ENCODE measurements around the gene SLC12A5.
"Not testable (repeated sequence)": the region's sequence is repeated elsewhere in the genome, so short reads cannot be mapped to it uniquely, and the experiment has no call there.

The SLC12A5 gene

DNA sequence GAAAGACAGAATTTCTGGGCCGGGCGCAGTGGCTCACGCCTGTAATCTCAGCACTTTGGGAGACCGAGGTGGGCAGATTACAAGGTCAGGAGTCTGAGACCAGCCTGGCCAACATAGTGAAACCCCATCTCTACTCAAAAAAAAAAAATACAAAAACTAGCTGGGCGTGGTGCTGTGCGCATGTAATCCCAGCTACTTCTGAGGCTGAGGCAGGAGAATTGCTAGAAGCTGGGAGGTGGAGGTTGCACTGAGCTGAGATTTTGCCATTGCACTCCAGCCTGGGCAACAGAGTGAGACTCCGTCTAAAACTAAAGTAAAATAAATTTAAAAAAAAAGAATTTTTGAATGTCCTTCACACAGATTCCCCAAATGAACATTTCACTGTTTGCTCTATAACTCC lies 71.4 kb downstream of the SLC12A5 start:
- H3K4me3 ChIP-seq (ENCODE audit: low read length); H3K9ac ChIP-seq (ENCODE audit: low read length); H3K27ac ChIP-seq (ENCODE audit: low read depth, low read length); H3K4me1 ChIP-seq (ENCODE audit: control insufficient read depth, insufficient read depth, low read length); H3K27me3 ChIP-seq (ENCODE audit: control insufficient read depth, insufficient read depth, low read length); H3K36me3 ChIP-seq (ENCODE audit: control insufficient read depth, insufficient read depth, low read length): not testable (repeated sequence)

DNA sequence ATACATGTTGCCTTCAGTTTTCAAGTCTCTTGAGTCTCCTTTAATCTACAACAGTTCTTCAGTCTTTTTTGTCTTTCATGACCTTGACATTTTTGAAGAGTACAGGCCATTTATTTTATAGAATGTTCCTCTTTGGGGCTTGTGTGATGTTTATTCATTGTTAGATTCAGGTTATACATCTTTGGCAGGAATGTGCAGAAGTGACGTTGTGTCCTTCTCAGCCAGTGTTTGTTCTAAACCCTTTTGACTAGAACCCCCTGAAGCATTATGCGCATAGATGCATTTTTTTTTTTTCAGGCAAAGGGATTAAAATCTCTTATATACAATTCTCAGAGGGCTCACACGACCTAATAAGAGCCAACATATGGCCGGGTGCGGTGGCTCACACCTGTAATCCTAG lies 72.0 kb downstream of the SLC12A5 start:
- Histone ChIP-seq H3K27me3 (ENCODE audit: control insufficient read depth, insufficient read depth, low read length) (peaks cover 3% of the 10 kb centered on the region), H3K4me1 (ENCODE audit: control insufficient read depth, insufficient read depth, low read length) (no peaks in the 10 kb centered on the region), H3K27ac (ENCODE audit: low read depth, low read length) (no peak overlapping the region), H3K36me3 (ENCODE audit: control insufficient read depth, insufficient read depth, low read length) (no peaks in the 10 kb centered on the region), H3K9ac (ENCODE audit: low read length) (no peak overlapping the region), H3K4me3 (ENCODE audit: low read length) (no peak overlapping the region)

DNA sequence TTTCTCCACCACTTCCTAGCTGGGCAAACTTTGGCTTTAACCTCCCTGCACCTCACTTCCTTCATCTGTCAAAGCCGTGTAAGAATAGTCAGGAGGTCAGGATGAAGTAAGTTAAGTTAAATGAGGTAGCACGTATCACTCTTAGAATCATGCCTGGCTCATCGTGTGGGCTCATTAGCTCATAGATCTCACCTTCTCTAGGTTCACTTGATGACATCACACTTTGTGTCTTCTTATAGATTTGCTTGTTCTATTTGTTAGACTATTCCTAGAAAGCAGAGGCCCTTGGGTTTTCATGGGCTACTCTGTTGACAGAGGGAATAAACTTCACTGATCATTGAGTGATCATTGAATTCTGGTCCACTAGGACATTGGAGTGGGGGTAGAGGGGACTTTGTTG lies 72.9 kb downstream of the SLC12A5 start:
- Histone ChIP-seq H3K27ac (ENCODE audit: low read depth, low read length) (no peak overlapping the region), H3K9ac (ENCODE audit: low read length) (no peak overlapping the region), H3K36me3 (ENCODE audit: control insufficient read depth, insufficient read depth, low read length) (no peaks in the 10 kb centered on the region), H3K4me3 (ENCODE audit: low read length) (no peak overlapping the region), H3K27me3 (ENCODE audit: control insufficient read depth, insufficient read depth, low read length) (peaks cover 3% of the 10 kb centered on the region), H3K4me1 (ENCODE audit: control insufficient read depth, insufficient read depth, low read length) (no peaks in the 10 kb centered on the region)

DNA sequence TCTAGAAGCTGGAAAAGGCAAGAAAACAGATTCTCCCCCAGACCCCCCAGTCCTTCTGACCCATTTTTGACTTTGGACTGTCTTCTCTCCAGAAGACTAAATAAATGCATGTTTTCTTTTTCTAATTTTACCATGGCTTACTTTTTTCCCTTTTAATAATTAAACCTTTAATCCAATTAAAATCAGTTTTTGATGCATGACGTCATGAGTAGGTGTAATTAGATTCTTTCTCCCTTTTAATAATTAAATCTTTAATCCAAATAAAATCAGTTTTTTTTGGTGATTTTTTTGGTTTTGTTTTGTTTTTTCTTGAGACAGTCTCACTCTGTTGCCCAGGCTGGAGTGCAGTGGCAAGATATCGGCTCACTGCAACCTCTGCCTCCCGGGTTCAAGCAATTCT lies 73.9 kb downstream of the SLC12A5 start:
- Histone ChIP-seq H3K36me3 (ENCODE audit: control insufficient read depth, insufficient read depth, low read length) (no peaks in the 10 kb centered on the region), H3K4me3 (ENCODE audit: low read length) (no peak overlapping the region), H3K9ac (ENCODE audit: low read length) (no peak overlapping the region), H3K27ac (ENCODE audit: low read depth, low read length) (no peak overlapping the region), H3K4me1 (ENCODE audit: control insufficient read depth, insufficient read depth, low read length) (no peaks in the 10 kb centered on the region), H3K27me3 (ENCODE audit: control insufficient read depth, insufficient read depth, low read length) (peaks cover 3% of the 10 kb centered on the region)

GRCh38 chr20:46104262-46104661 lies 75.2 kb downstream of the SLC12A5 start:
- H3K4me1 ChIP-seq (ENCODE audit: control insufficient read depth, insufficient read depth, low read length) = no peaks in the 10 kb centered on the region
- no peak overlapping the region for H3K9ac ChIP-seq (ENCODE audit: low read length)
- H3K27me3 ChIP-seq (ENCODE audit: control insufficient read depth, insufficient read depth, low read length) = peaks cover 3% of the 10 kb centered on the region

GRCh38 chr20:46107061-46107460 lies 78.0 kb downstream of the SLC12A5 start:
- Histone ChIP-seq H3K9ac (ENCODE audit: low read length) (no peak overlapping the region), H3K4me1 (ENCODE audit: control insufficient read depth, insufficient read depth, low read length) (no peaks in the 10 kb centered on the region), H3K4me3 (ENCODE audit: low read length) (no peak overlapping the region), H3K27me3 (ENCODE audit: control insufficient read depth, insufficient read depth, low read length) (no peaks in the 10 kb centered on the region), H3K36me3 (ENCODE audit: control insufficient read depth, insufficient read depth, low read length) (no peaks in the 10 kb centered on the region), H3K27ac (ENCODE audit: low read depth, low read length) (no peak overlapping the region)

More at GRCh38 chr20:46104262-46104661, 75.2 kb downstream of the SLC12A5 start:
- Histone ChIP-seq H3K4me3 (ENCODE audit: low read length) (no peak overlapping the region), H3K27ac (ENCODE audit: low read depth, low read length) (no peak overlapping the region), H3K36me3 (ENCODE audit: control insufficient read depth, insufficient read depth, low read length) (no peaks in the 10 kb centered on the region)

- H3K4me1 ChIP-seq (ENCODE audit: control insufficient read depth, insufficient read depth, low read length) = no peaks in the 10 kb centered on the region
- H3K27ac ChIP-seq (ENCODE audit: low read depth, low read length) = no peak overlapping the region
- no peak overlapping the region for H3K4me3 ChIP-seq (ENCODE audit: low read length)
Measured at GRCh38 chr20:46108435-46108841, 79.4 kb downstream of the SLC12A5 start.

DNA sequence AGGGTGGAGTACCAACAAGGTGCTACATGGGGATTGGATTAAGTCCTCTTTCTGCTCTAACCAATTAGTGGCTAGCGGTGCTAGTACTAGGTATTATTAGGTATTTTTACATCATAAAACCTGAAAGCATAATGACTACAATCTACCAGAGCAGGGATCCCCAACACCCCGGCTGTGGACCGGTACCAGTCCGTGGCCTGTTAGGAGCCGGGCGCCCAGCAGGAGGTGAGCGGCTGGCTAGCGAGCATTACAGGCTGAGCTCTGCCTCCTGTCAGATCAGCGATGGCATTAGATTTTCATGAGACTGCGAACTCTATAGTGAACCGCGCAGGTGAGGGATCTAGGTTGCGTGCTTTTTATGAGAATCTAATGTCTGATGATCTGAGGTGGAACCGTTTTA lies 80.0 kb downstream of the SLC12A5 start:
- H3K4me3 ChIP-seq (ENCODE audit: low read length) = no peak overlapping the region
- H3K9ac ChIP-seq (ENCODE audit: low read length) = no peak overlapping the region
- H3K27ac ChIP-seq (ENCODE audit: low read depth, low read length) = no peak overlapping the region
- no peaks in the 10 kb centered on the region for H3K4me1 ChIP-seq (ENCODE audit: control insufficient read depth, insufficient read depth, low read length)
- no peaks in the 10 kb centered on the region for H3K36me3 ChIP-seq (ENCODE audit: control insufficient read depth, insufficient read depth, low read length)
- no peaks in the 10 kb centered on the region for H3K27me3 ChIP-seq (ENCODE audit: control insufficient read depth, insufficient read depth, low read length)

More at GRCh38 chr20:46108435-46108841, 79.4 kb downstream of the SLC12A5 start:
- Histone ChIP-seq H3K27me3 (ENCODE audit: control insufficient read depth, insufficient read depth, low read length) (no peaks in the 10 kb centered on the region), H3K36me3 (ENCODE audit: control insufficient read depth, insufficient read depth, low read length) (no peaks in the 10 kb centered on the region), H3K9ac (ENCODE audit: low read length) (no peak overlapping the region)
